Measurements from ENCODE around the gene TP53BP2.

GRCh38 chr1:223776826-223777454 lies 68.8 kb downstream of the TP53BP2 start:
- TF ChIP-seq CTCF (IDR thresholded peaks at IDR 0.05; ENCODE audit: low read depth, low read length): no peak
- TF ChIP-seq POLR2A (IDR thresholded peaks at IDR 0.05; ENCODE audit: extremely low read depth, insufficient read length): no peak
- TF ChIP-seq MYC (IDR thresholded peaks at IDR 0.05; ENCODE audit: low read depth, low read length): no peak
